HG03066 (cell line): ENCODE data around the gene UQCRH.

Experiments used
- ATAC-seq: cut with Tn5 transposase; IDR thresholded peaks from one replicate; pipeline ENCODE4 v1.9.1; 2021; ENCODE audit warnings: low read depth; ENCODE audit not compliant: unreplicated experiment

The UQCRH gene

GRCh38 chr1:46303038-46303871 is at the start of gene UQCRH, which contains the start of gene LRRC41:
Gene UQCRH (plus strand): TSS chr1:46303698. CDS start chr1:46303767, 69 bp downstream.
Gene LRRC41 (minus strand): TSS chr1:46303616. CDS start chr1:46303322, 294 bp downstream.
- peak; percentile 67 for ATAC-seq

GRCh38 chr1:46254668-46255067 is 48.8 kb upstream of the UQCRH start:
- ATAC-seq, result no peak

DNA sequence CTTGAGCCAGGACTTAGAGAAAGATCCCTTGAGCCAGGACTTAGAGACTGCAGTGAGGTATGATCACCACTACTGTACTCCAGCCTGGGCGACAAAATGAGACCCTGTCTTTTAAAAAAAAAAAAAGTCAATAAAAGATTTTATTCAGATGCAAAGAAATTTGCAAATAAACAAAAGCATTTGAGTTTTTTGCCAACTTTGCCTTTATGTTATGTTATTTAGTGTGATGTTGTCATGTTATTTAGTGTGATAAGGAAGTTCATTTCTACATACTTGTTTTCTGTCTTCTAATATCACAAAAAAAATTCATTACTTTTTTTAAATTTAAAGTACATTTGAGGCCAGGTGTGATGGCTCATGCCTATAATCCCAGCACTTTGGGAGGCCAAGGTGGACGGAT is 47.0 kb upstream of the UQCRH start:
- no peak for ATAC-seq

DNA sequence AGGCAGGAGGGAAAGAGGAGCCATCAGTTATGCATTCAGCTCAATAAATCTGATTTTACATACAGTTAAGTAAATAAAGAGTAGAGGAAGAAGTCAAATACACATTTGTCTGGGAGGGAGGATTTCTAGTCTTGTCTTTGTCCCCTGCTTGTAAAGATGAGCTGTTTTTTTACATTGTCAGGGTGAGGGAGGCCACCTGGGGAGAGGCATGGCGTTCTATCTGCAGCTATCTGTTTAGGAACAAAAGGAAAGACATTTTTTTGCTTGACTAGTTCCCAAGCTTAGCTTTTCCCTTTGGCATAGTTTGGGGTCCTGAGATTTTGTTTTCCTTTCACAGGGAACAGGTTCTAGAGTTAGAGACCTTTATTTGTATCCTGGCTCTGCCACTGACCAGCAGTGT is 41.0 kb upstream of the UQCRH start:
- no peak for ATAC-seq

DNA sequence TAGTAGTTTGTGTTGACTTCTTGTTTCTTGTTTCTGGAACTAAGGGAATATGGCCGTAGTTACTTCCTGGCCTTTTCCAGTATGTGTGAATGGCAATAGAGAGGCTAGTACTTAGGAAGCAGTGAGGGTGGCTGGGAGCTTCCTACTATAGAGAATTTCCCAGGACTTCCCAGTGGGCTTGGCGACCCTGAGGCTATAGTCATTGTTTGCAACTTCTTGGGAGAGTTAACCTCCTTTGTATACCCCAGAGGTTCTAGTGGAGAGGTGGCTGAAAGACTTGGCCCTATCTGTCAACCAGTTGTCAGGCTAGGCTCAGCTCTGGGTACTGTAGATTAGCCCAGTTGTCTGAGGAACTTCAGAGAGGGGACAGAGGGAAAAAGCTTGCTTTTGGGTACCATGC is 40.4 kb upstream of the UQCRH start:
- ATAC-seq, result no peak

- no peak for ATAC-seq
Measured at GRCh38 chr1:46268578-46268977, 34.9 kb upstream of the UQCRH start.

GRCh38 chr1:46274225-46275029 is 29.1 kb upstream of the UQCRH start:
- ATAC-seq, result no peak

DNA sequence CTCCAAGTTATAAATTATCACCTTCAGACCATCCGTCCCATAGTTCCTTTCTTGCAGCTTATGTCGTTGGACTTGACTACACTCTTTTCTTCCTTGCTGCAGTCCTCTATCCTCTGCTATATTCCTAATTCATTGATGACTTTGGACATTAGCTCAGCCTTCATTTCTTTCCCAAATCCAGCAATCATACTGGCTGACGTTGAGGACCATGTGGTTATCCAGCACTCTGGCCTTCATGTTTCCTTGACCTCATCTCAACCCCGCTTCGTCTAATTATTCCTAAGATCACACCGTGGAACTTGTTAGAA is 28.5 kb upstream of the UQCRH start:
- no peak for ATAC-seq

GRCh38 chr1:46277658-46278373 is 25.7 kb upstream of the UQCRH start:
- no peak for ATAC-seq

DNA sequence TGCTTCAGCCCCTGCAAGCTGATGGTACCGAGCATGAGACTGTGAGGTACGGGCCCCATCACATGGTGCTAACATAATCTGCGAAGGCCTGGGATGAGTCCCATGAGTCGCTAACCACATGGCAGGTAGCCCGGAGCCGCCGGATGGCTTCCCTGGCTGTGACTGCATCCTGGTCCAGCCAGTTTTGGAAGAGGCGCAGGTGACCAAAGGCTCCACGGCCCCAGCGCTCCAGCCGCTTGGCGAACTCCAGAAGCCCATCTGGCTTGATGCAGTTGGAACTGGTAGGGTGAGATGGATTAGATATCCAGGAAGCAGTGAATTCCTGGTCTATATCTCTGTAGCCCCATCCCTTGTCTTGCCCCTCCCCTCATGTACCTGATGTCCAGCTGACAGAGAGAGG is 24.7 kb upstream of the UQCRH start:
- no peak for ATAC-seq

GRCh38 chr1:46280092-46280491 is 23.4 kb upstream of the UQCRH start:
- no peak for ATAC-seq

- ATAC-seq, result no peak
Measured at GRCh38 chr1:46281021-46281420, 22.5 kb upstream of the UQCRH start.

DNA sequence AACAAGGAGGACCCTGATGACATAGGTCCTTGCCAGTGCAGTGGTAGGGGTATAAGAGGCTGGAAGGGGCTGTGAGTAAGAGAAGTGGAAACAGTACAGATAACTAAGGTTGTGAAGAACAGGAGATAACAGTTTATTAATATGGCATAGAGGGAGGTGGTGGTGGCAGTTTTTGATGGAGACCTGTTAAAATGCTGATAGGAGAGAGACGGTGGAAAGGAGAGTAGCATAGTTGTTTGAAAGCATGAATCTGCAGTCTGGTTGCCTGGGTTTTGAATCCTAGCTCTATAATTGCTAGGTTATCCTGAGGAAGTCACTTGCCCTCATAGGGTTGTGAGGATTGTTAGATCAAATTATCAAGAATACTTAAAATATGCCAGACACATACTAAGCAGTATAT is 19.4 kb upstream of the UQCRH start:
- no peak for ATAC-seq

- ATAC-seq, result no peak
Measured at GRCh38 chr1:46284597-46285564, 18.6 kb upstream of the UQCRH start.

DNA sequence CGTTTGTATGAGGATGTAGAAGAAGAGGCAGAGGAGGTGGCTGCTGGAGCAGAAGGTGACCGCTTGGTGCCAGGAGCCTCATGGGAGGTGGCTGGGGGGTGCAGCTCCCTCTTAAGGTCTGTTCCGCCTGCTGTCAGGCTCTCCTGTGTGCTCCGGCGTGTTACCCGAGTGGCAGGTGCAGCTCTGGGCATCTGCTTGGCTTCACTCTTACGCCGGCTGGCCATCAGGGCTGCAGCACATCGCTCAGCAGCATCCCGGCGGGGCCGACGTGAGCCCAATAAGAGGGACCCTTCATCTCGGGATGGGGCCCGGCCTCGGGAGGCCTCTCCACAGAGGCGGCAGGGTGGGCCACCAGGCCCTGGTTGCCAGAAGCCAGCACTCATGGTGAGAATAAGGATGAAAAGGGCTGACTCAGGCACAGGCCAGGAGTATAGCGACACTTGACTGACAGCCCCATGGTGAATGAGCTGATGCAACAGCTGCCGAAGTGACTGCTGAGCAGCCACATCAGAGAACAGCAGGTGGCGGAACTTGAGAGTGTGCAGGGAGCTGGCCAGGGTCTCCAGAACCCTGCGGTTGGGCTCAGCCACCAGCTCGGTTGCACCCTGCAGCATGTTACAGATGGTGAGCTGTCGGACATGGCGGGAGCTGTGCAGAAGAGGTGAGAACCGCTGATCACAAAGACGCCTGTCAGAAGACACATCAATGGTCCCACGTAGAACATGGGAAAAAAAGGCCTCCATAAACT is 17.6 kb upstream of the UQCRH start:
- no peak for ATAC-seq

DNA sequence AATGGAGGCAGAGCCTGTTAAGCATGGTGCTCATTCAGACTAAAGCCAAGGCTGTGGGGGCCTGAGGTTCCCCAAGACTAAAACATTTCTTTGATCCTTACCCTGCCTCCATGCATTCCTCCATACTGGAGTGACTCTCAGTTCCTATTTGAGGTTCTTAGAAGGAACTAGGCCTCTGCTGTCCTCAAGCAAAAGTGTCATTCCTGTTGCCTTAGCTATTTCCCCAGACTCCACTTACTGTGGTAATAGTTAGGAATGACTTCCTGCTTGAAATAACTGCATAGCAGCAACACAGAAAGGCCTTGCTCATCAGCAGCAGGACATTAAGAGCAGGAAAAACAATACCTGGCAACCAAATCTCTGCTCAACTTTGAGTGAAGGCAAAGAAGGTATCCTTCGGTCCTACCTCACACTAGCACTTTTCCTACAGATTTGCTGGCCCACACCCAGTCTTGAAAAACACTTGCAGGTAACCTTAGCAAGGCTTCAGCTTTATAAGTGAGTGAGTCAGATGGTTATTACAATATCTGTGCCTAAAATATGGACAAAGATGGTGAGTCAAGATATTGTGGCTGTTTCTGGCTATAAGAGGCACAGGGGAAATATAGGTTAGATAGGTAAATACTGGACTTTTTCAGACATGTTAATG is 14.9 kb upstream of the UQCRH start:
- no peak for ATAC-seq

DNA sequence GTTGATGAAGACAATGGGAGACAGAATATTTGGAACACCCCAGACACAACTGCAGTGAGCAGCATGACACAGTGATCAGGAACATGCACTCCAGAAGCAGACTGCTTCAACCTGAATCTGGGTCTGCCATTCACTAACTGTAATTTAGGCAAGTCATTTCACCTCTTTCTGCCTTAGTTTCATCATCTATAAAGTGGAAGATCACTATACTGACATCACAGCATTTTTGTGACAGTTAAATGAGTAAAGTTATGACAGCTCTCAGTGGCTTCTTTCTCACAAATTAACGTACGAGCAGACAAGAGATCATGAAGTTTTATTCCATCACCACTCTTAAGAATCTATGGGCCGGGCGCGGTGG is 14.4 kb upstream of the UQCRH start:
- no peak for ATAC-seq

DNA sequence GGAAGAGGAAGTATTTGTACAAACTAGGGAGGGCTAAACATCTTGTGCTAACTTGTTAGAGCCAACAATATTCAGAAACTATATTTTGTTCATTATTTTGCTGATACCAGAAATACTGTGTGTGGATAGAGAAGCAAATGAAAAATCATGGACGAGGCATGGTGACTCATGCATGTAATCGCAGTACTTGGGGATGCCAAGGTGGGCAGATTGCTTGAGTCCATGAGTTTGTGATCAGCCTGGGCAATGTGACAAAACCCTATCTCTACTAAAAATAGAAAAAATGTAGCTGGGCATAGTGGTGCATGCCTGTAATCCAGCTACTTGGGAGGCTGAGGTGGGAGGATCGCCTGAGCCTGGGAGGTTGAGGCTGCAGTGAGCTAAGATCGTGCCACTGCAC is 13.5 kb upstream of the UQCRH start:
- ATAC-seq, result no peak

- ATAC-seq, result no peak
Measured at GRCh38 chr1:46295306-46295705, 8.2 kb upstream of the UQCRH start.
